K562 (cell line): Measurements from ENCODE around the gene COG2. TPM values are rescaled to one million over a fixed set of nuclear protein-coding genes. Genes with fewer than 3 reads are reported as not detected.

ENCODE experiments used
- ATAC-seq: fragments of 200-7000 bp; cut with Tn5 transposase; 3 replicates; pipeline ENCODE4 v1.9.1; 2020; ENCODE audit warnings: moderate library complexity
- BruUV-seq: library from RNA; stranded (reverse); fragments of 400-500 nt; replicated peaks from 2 replicates; lab custom pipeline; 2021; lab: Mats Ljungman, UMichigan
- CTCF ChIA-PET: fragments of 300-600 bp; formaldehyde crosslinking; extraction: SDS; loops from one replicate; lab custom pipeline; 2021; ENCODE audit warnings: low intra/inter-chr PET ratio; lab: Yijun Ruan, JAX
- POLR2A ChIA-PET: fragments of 300-600, 350-650 bp; sonication (Branson Sonifier 250); formaldehyde crosslinking; extraction: SDS; loops from one replicate; lab custom pipeline; 2021; ENCODE audit warnings: antibody characterized with exemption, inconsistent platforms; lab: Yijun Ruan, JAX
- DNase-seq, 4 experiments: peaks; one replicate each; pipeline versions ENCODE4 v3.0.0 to v3.0.0-alpha.2; 2011 to 2018; ENCODE audit warnings: low spot score in 3 of 4, mixed read lengths in 3 of 4; ENCODE audit errors: extremely low read depth in 1 of 4
- FAIRE-seq: peaks from 2 replicates; lab custom pipeline; 2011; peaks lifted over from hg19 to GRCh38; lab: Jason Lieb, UNC
- H2AFZ ChIP-seq: 2 replicates; pipeline ENCODE4 v1.6.0; 2011; ENCODE audit warnings: low read depth, low read length, control low read depth, inconsistent platforms
- H3K27ac ChIP-seq: fragments of 200-600 bp; 3 replicates; pipeline ENCODE4 v1.8.0; 2011; ENCODE audit warnings: low read depth, mild to moderate bottlenecking, control low read depth, inconsistent platforms, low read length, moderate library complexity, mixed read lengths; ENCODE audit errors: extremely low read depth
- H3K27me3 ChIP-seq, 2 experiments: fragments of 300-600 bp in 1 of 2; 2 replicates in 1 of 2; 3 replicates in 1 of 2; pipeline versions ENCODE4 v1.6.0 to v1.8.0; 2011; ENCODE audit warnings: inconsistent platforms in 2 of 2, low read length in 2 of 2, mild to moderate bottlenecking in 1 of 2, mixed read lengths in 1 of 2, moderate library complexity in 1 of 2; ENCODE audit not compliant: control insufficient read depth in 2 of 2, insufficient read depth in 2 of 2
- H3K36me3 ChIP-seq: fragments of 300-600 bp; 3 replicates; pipeline ENCODE4 v1.8.0; 2011; ENCODE audit warnings: mild to moderate bottlenecking, low read length, inconsistent platforms; ENCODE audit not compliant: control insufficient read depth, insufficient read depth
- H3K4me1 ChIP-seq, 2 experiments: fragments of 200-600 bp in 1 of 2; replicated peaks in 1 of 2; 2 replicates in 1 of 2; 3 replicates in 1 of 2; pipeline versions ENCODE4 v1.5.1 to v1.8.0; 2011; ENCODE audit warnings: inconsistent platforms in 2 of 2, low read length in 2 of 2, mild to moderate bottlenecking in 1 of 2, mixed read lengths in 1 of 2, moderate library complexity in 1 of 2; ENCODE audit not compliant: control insufficient read depth in 2 of 2, insufficient read depth in 2 of 2
- H3K4me2 ChIP-seq: 2 replicates; pipeline ENCODE4 v1.6.1; 2011; ENCODE audit warnings: low read length, control low read depth, inconsistent platforms, mixed read lengths; ENCODE audit not compliant: insufficient read depth
- H3K4me3 ChIP-seq: fragments of 200-600 bp; sonication (generic), shearing (Covaris generic); 2 replicates; pipeline ENCODE4 v1.5.1; 2016; ENCODE audit warnings: control low read depth, inconsistent platforms
- H3K79me2 ChIP-seq: fragments of 200-600 bp; 3 replicates; pipeline ENCODE4 v1.8.0; 2011; ENCODE audit warnings: low read length, inconsistent platforms; ENCODE audit not compliant: control insufficient read depth, insufficient read depth
- H3K9ac ChIP-seq, 2 experiments: 2 replicates each; pipeline versions ENCODE4 v1.6.0 to v1.6.1; 2011; ENCODE audit warnings: low read depth in 2 of 2, low read length in 2 of 2, control low read depth in 1 of 2, inconsistent platforms in 1 of 2, mild to moderate bottlenecking in 1 of 2, mixed read lengths in 1 of 2; ENCODE audit not compliant: insufficient read depth in 1 of 2
- H3K9me1 ChIP-seq: one replicate; pipeline ENCODE4 v1.6.0; 2011; ENCODE audit warnings: inconsistent platforms, mild to moderate bottlenecking, low read length, moderate library complexity; ENCODE audit not compliant: control insufficient read depth, insufficient read depth
- H3K9me3 ChIP-seq: replicated peaks from 2 replicates; pipeline ENCODE4 v1.5.1; 2011; ENCODE audit warnings: low read depth, low read length, inconsistent platforms; ENCODE audit not compliant: control insufficient read depth, insufficient read depth
- H4K20me1 ChIP-seq: replicated peaks from 2 replicates; pipeline ENCODE4 v1.6.1; 2011; ENCODE audit warnings: low read length, inconsistent platforms, mixed read lengths; ENCODE audit not compliant: control insufficient read depth, insufficient read depth
- BRD4 ChIP-seq: fragments of 200-600 bp; sonication (generic); IDR thresholded peaks from 2 replicates; pipeline ENCODE4 v1.6.1; 2017; ENCODE audit warnings: inconsistent platforms
- GATAD2A ChIP-seq: fragments of 450-650 bp; IDR thresholded peaks from 2 replicates; pipeline ENCODE4 v1.6.1; 2017
- HDAC1 ChIP-seq, 2 experiments: fragments of 450-650 bp; IDR thresholded peaks; 2 replicates each; pipeline ENCODE4 v1.6.1; 2016 to 2017; ENCODE audit warnings: inconsistent platforms in 1 of 2, mild to moderate bottlenecking in 1 of 2, moderate library complexity in 1 of 2
- HNRNPL ChIP-seq: fragments of 200-400 bp; formaldehyde crosslinking; IDR thresholded peaks from 2 replicates; pipeline ENCODE4 v1.6.1; 2017; ENCODE audit warnings: low read depth, mild to moderate bottlenecking, low read length
- HSF4 ChIP-seq: fragments of 250-450 bp; sonication (Bioruptor Pico); IDR thresholded peaks from 2 replicates; pipeline ENCODE4 v2.1.2; 2022; ENCODE audit warnings: mild to moderate bottlenecking, moderate library complexity, borderline replicate concordance
- LEF1 ChIP-seq: fragments of 450-650 bp; IDR thresholded peaks from 2 replicates; pipeline ENCODE4 v1.6.1; 2016; ENCODE audit warnings: mild to moderate bottlenecking
- MTA2 ChIP-seq: fragments of 450-650 bp; IDR thresholded peaks from 2 replicates; pipeline ENCODE4 v1.6.1; 2016; ENCODE audit warnings: low read depth
- NCOA1 ChIP-seq: fragments of 450-650 bp; IDR thresholded peaks from 2 replicates; pipeline ENCODE4 v1.6.1; 2016; ENCODE audit warnings: low read depth
- PCBP1 ChIP-seq: fragments of 200-400 bp; formaldehyde crosslinking; IDR thresholded peaks from 2 replicates; pipeline ENCODE4 v1.6.1; 2018; ENCODE audit warnings: mild to moderate bottlenecking, low read depth, low read length; ENCODE audit not compliant: poor library complexity, severe bottlenecking
- SMAD4 ChIP-seq: fragments of 250-450 bp; sonication (Bioruptor Pico); conservative IDR thresholded peaks from 2 replicates; pipeline ENCODE4 v1.8.0; 2021; ENCODE audit warnings: inconsistent platforms, mild to moderate bottlenecking, moderate library complexity
- SNIP1 ChIP-seq: fragments of 450-650 bp; IDR thresholded peaks from 2 replicates; pipeline ENCODE4 v1.7.1; 2017; ENCODE audit warnings: low read depth, mild to moderate bottlenecking
- SPI1 ChIP-seq: IDR thresholded peaks from 2 replicates; pipeline ENCODE4 v1.6.1; 2011; ENCODE audit warnings: low read depth, low read length, control low read depth, borderline replicate concordance
- TAL1 ChIP-seq: fragments of 450-650 bp; IDR thresholded peaks from 2 replicates; pipeline ENCODE4 v1.6.1; 2016; ENCODE audit warnings: mild to moderate bottlenecking
- XRCC4 ChIP-seq: IDR thresholded peaks from one replicate; pipeline ENCODE4 v1.6.1; 2011; ENCODE audit not compliant: insufficient read depth, insufficient read length; ENCODE audit errors: extremely low read depth
- ZBED1 ChIP-seq: IDR thresholded peaks from 2 replicates; pipeline ENCODE4 v1.6.1; 2014
- ZNF274 ChIP-seq: IDR thresholded peaks from 2 replicates; pipeline ENCODE4 v1.6.1; 2011; ENCODE audit warnings: low read depth, mild to moderate bottlenecking, low read length, moderate library complexity, borderline replicate concordance
- ZNF444 ChIP-seq: fragments of 250-450 bp; sonication (Bioruptor Pico); IDR thresholded peaks from 2 replicates; pipeline ENCODE4 v1.4.0; 2020; ENCODE audit warnings: mild to moderate bottlenecking, moderate library complexity
- ZNF583 ChIP-seq: fragments of 250-450 bp; sonication (Bioruptor Pico); IDR thresholded peaks from 2 replicates; pipeline ENCODE4 v1.4.0; 2020
- WGBS: fragments of 100-300 bp; shearing (Covaris generic); methylation state at CpG from one replicate; pipeline ENCODE4 v1.1.6; 2016; ENCODE audit warnings: low coverage, mixed read lengths; ENCODE audit not compliant: insufficient coverage; ENCODE audit errors: missing lambda C conversion rate; 5-methylcytosine and 5-hydroxymethylcytosine counted together
- in situ Hi-C: fragments of 300-500 bp; cut with MboI; formaldehyde crosslinking; loops from 4 replicates; pipeline ENCODE4 v1.15.0; 2018; ENCODE audit warnings: inconsistent platforms, mixed read lengths
- intact Hi-C: fragments of 100-400 bp; cut with micrococcal nuclease; formaldehyde crosslinking; loops from 2 replicates; pipeline ENCODE4 v1.14.2; 2022
- polyA plus RNA-seq, 8 experiments: library from polyadenylated mRNA; depleted of rRNA in 4 of 8; stranded (reverse) in 5 of 8; unstranded in 3 of 8; fragments of >200 nt; fragmentation: Nextera tagmentation in 2 of 8; fragmentation: Illumina TruSeq in 1 of 8; extraction: Ambion mirVana in 2 of 8; extraction: Trizol in 1 of 8; gene quantifications; 2 replicates each; pipeline versions ENCODE4 v1.2.1 to v1.2.3, GENCODE V29; 2011 to 2014; ENCODE audit warnings: inconsistent platforms in 1 of 8, missing spikeins in 1 of 8
- total RNA-seq, 7 experiments: library from RNA; depleted of rRNA in 6 of 7; stranded (reverse); fragments of >200 nt in 6 of 7; fragmentation: Illumina TruSeq in 2 of 7; extraction: Trizol in 2 of 7; gene quantifications; 2 replicates each; pipeline versions ENCODE4 v1.2.1 to v1.2.3, GENCODE V29; 2011 to 2021; ENCODE audit warnings: low replicate concordance in 1 of 7
- TF ChIP-seq, protein P1 (sequence below): IDR thresholded peaks from 2 replicates; pipeline ENCODE4 v1.6.1; 2011; ENCODE audit warnings: borderline replicate concordance, low read depth, mild to moderate bottlenecking, moderate library complexity, low read length; ENCODE audit not compliant: insufficient read depth, poor library complexity, severe bottlenecking
- TF ChIP-seq, protein P2 (sequence below): fragments of 450-650 bp; IDR thresholded peaks from 2 replicates; pipeline ENCODE4 v1.6.1; 2018; ENCODE audit warnings: mild to moderate bottlenecking, low read depth; ENCODE audit not compliant: partially characterized antibody

Gene COG2
- total and polyA plus RNA-seq, 9 of the 15 experiments (the other 6 are each of a cell fraction or from before 2014, with no cell fraction given): 22.0 to 51.7 (median 33.3) TPM

DNA sequence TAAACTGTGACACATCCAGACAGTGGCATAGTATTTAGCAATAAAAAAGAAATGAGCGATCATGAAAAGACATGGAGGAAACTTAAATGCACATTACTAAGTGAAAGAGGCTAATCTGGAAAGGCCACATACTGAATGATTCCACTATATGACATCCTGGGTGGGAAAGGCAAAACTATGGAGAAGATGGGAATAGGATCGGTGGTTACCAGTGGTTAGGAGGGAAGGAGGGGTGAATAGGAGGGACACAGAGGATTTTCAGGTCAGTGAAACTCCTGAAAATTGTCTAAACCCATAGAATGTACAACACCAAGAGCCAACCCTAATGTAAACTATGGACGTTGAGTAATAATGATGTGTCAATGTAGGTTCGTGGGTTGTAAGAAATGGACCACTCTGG is 57.9 kb downstream of the COG2 start:
- FAIRE-seq (no peak), ATAC-seq (no peak), DNase-seq (no peak)
- Histone ChIP-seq H3K36me3 (no peaks in the 10 kb centered on the region), H3K27ac (no peak overlapping the region), H3K79me2 (no peaks in the 10 kb centered on the region), H3K9ac (no peak overlapping the region), H4K20me1 (peaks cover 9% of the 10 kb centered on the region), H3K9me3 (no peaks in the 10 kb centered on the region), H3K27me3 (peaks cover 56 to 64% of the 10 kb centered on the region in 2 experiments), H3K4me1 (peaks cover 0 to 4% of the 10 kb centered on the region in 2 experiments; a peak in 1 of 5 replicates), H2AFZ (no peak overlapping the region), H3K9me1 (no peaks in the 10 kb centered on the region), H3K4me3 (no peak overlapping the region), H3K4me2 (no peak overlapping the region)
- intact Hi-C loops: no loop called here
- CTCF ChIA-PET: no interaction called here
- 5% methylated on average over 4 of the region's 4 CpGs for WGBS
- no peak for TF ChIP-seq LEF1
- TF ChIP-seq ZNF274: no peak
- no peak for TF ChIP-seq HDAC1 (IDR thresholded peaks at IDR 0.05)
- no peak for TF ChIP-seq PCBP1
- no peak for TF ChIP-seq ZNF583 (CRISPR knock-in tag)
- TF ChIP-seq, protein P1, sequence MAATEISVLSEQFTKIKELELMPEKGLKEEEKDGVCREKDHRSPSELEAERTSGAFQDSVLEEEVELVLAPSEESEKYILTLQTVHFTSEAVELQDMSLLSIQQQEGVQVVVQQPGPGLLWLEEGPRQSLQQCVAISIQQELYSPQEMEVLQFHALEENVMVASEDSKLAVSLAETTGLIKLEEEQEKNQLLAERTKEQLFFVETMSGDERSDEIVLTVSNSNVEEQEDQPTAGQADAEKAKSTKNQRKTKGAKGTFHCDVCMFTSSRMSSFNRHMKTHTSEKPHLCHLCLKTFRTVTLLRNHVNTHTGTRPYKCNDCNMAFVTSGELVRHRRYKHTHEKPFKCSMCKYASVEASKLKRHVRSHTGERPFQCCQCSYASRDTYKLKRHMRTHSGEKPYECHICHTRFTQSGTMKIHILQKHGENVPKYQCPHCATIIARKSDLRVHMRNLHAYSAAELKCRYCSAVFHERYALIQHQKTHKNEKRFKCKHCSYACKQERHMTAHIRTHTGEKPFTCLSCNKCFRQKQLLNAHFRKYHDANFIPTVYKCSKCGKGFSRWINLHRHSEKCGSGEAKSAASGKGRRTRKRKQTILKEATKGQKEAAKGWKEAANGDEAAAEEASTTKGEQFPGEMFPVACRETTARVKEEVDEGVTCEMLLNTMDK: no peak
- no peak for TF ChIP-seq NCOA1
- TF ChIP-seq BRD4: no peak
- TF ChIP-seq HSF4 (CRISPR knock-in tag): no peak
- TF ChIP-seq HNRNPL: no peak
- no peak for TF ChIP-seq ZNF444 (CRISPR knock-in tag)
- TF ChIP-seq, protein P2, sequence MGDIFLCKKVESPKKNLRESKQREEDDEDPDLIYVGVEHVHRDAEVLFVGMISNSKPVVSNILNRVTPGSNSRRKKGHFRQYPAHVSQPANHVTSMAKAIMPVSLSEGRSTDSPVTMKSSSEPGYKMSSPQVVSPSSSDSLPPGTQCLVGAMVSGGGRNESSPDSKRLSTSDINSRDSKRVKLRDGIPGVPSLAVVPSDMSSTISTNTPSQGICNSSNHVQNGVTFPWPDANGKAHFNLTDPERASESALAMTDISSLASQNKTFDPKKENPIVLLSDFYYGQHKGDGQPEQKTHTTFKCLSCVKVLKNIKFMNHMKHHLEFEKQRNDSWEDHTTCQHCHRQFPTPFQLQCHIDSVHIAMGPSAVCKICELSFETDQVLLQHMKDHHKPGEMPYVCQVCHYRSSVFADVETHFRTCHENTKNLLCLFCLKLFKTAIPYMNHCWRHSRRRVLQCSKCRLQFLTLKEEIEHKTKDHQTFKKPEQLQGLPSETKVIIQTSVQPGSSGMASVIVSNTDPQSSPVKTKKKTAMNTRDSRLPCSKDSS: no peak
- TF ChIP-seq GATAD2A: no peak
- no peak for TF ChIP-seq MTA2
- TF ChIP-seq XRCC4: no peak
- no peak for TF ChIP-seq ZBED1
- TF ChIP-seq SPI1: no peak
- TF ChIP-seq TAL1: no peak
- TF ChIP-seq SNIP1: no peak
- no peak for TF ChIP-seq SMAD4
- in situ Hi-C loops: no loop called here
- POLR2A ChIA-PET: no interaction called here
- no TSS peak for BruUV-seq
